Rectal smooth muscle tissue (tissue), 1 donor: Measurements from ENCODE around the gene MCEMP1.

Source experiments
- H3K27ac ChIP-seq: one replicate; pipeline ENCODE4 v1.7.0; 2013; ENCODE audit warnings: low read depth, low read length, inconsistent platforms
- H3K27me3 ChIP-seq: one replicate; pipeline ENCODE4 v1.7.0; 2013; ENCODE audit warnings: low read length; ENCODE audit not compliant: control insufficient read depth, insufficient read depth
- H3K36me3 ChIP-seq: one replicate; pipeline ENCODE4 v1.7.0; 2013; ENCODE audit warnings: low read length; ENCODE audit not compliant: control insufficient read depth, insufficient read depth
- H3K4me1 ChIP-seq: one replicate; pipeline ENCODE4 v1.7.0; 2013; ENCODE audit warnings: low read length; ENCODE audit not compliant: control insufficient read depth, insufficient read depth
- H3K4me3 ChIP-seq: one replicate; pipeline ENCODE4 v1.7.0; 2013; ENCODE audit warnings: low read length
- H3K9ac ChIP-seq: one replicate; pipeline ENCODE4 v1.7.0; 2013; ENCODE audit warnings: low read length

MCEMP1 gene

GRCh38 chr19:7645656-7646425 is 31.0 kb upstream of the MCEMP1 start:
- no peaks in the 10 kb centered on the region for H3K4me1 ChIP-seq
- H3K27me3 ChIP-seq, result no peaks in the 10 kb centered on the region
- no peaks in the 10 kb centered on the region for H3K36me3 ChIP-seq
- no peak overlapping the region for H3K9ac ChIP-seq
- H3K27ac ChIP-seq, result no peak overlapping the region
- no peak overlapping the region for H3K4me3 ChIP-seq

- Histone ChIP-seq H3K4me3 (no peak overlapping the region), H3K27me3 (no peaks in the 10 kb centered on the region), H3K27ac (no peak overlapping the region), H3K9ac (no peak overlapping the region), H3K36me3 (no peaks in the 10 kb centered on the region), H3K4me1 (no peaks in the 10 kb centered on the region)
These were observed 30.5 kb upstream of the MCEMP1 start for GRCh38 chr19:7646426-7646700.

GRCh38 chr19:7647156-7647555 is 29.7 kb upstream of the MCEMP1 start:
- H3K4me3 ChIP-seq, result no peak overlapping the region
- H3K4me1 ChIP-seq, result peaks cover 1% of the 10 kb centered on the region
- H3K27ac ChIP-seq, result no peak overlapping the region
- H3K36me3 ChIP-seq, result no peaks in the 10 kb centered on the region
- H3K9ac ChIP-seq, result no peak overlapping the region
- H3K27me3 ChIP-seq, result no peaks in the 10 kb centered on the region

- Histone ChIP-seq H3K36me3 (no peaks in the 10 kb centered on the region), H3K9ac (no peak overlapping the region), H3K27ac (no peak overlapping the region), H3K4me3 (no peak overlapping the region), H3K27me3 (no peaks in the 10 kb centered on the region), H3K4me1 (peaks cover 3% of the 10 kb centered on the region)
These were observed 28.4 kb upstream of the MCEMP1 start for GRCh38 chr19:7648265-7649014.

- Histone ChIP-seq H3K36me3 (no peaks in the 10 kb centered on the region), H3K4me1 (peaks cover 3% of the 10 kb centered on the region), H3K4me3 (no peak overlapping the region), H3K27me3 (no peaks in the 10 kb centered on the region), H3K27ac (no peak overlapping the region), H3K9ac (no peak overlapping the region)
These were observed 26.7 kb upstream of the MCEMP1 start for GRCh38 chr19:7650148-7650547.

- H3K4me3 ChIP-seq, result peak overlapping the region; percentile 59
These were observed 24.7 kb upstream of the MCEMP1 start for GRCh38 chr19:7652061-7652641.

GRCh38 chr19:7654401-7654800 is 22.5 kb upstream of the MCEMP1 start:
- no peaks in the 10 kb centered on the region for H3K27me3 ChIP-seq
- no peak overlapping the region for H3K9ac ChIP-seq
- peaks cover 3% of the 10 kb centered on the region for H3K4me1 ChIP-seq
- no peaks in the 10 kb centered on the region for H3K36me3 ChIP-seq
- no peak overlapping the region for H3K27ac ChIP-seq
- H3K4me3 ChIP-seq, result no peak overlapping the region

More at GRCh38 chr19:7652061-7652641, 24.7 kb upstream of the MCEMP1 start:
- H3K27ac ChIP-seq, result no peak overlapping the region
- H3K9ac ChIP-seq, result peak overlapping the region; percentile 30
- no peaks in the 10 kb centered on the region for H3K27me3 ChIP-seq
- H3K4me1 ChIP-seq, result peaks cover 3% of the 10 kb centered on the region
- no peaks in the 10 kb centered on the region for H3K36me3 ChIP-seq

GRCh38 chr19:7655581-7655980 is 21.3 kb upstream of the MCEMP1 start:
- H3K27ac ChIP-seq, result no peak overlapping the region
- no peak overlapping the region for H3K4me3 ChIP-seq
- peaks cover 3% of the 10 kb centered on the region for H3K4me1 ChIP-seq
- H3K9ac ChIP-seq, result no peak overlapping the region
- H3K27me3 ChIP-seq, result no peaks in the 10 kb centered on the region
- H3K36me3 ChIP-seq, result no peaks in the 10 kb centered on the region

- Histone ChIP-seq H3K27me3 (no peaks in the 10 kb centered on the region), H3K36me3 (no peaks in the 10 kb centered on the region), H3K4me3 (no peak overlapping the region), H3K27ac (no peak overlapping the region), H3K9ac (no peak overlapping the region), H3K4me1 (peaks cover 1% of the 10 kb centered on the region)
These were observed 19.6 kb upstream of the MCEMP1 start for GRCh38 chr19:7657131-7657751.

- no peak overlapping the region for H3K4me3 ChIP-seq
- no peak overlapping the region for H3K9ac ChIP-seq
- no peaks in the 10 kb centered on the region for H3K36me3 ChIP-seq
- H3K27ac ChIP-seq, result no peak overlapping the region
- H3K27me3 ChIP-seq, result no peaks in the 10 kb centered on the region
- no peaks in the 10 kb centered on the region for H3K4me1 ChIP-seq
These were observed 18.6 kb upstream of the MCEMP1 start for GRCh38 chr19:7658219-7658686.

GRCh38 chr19:7661744-7662538 is 14.9 kb upstream of the MCEMP1 start:
- H3K36me3 ChIP-seq, result no peaks in the 10 kb centered on the region
- H3K4me1 ChIP-seq, result no peaks in the 10 kb centered on the region
- no peak overlapping the region for H3K27ac ChIP-seq
- no peak overlapping the region for H3K9ac ChIP-seq
- no peak overlapping the region for H3K4me3 ChIP-seq
- H3K27me3 ChIP-seq, result no peaks in the 10 kb centered on the region

GRCh38 chr19:7662657-7663056 is 14.2 kb upstream of the MCEMP1 start:
- Histone ChIP-seq H3K36me3 (no peaks in the 10 kb centered on the region), H3K27me3 (no peaks in the 10 kb centered on the region), H3K4me3 (no peak overlapping the region), H3K4me1 (no peaks in the 10 kb centered on the region), H3K27ac (no peak overlapping the region), H3K9ac (no peak overlapping the region)
